Choroid plexus epithelial cell (primary cell): ENCODE measurements around the gene TTYH2.
"Not testable (repeated sequence)": the region's sequence is repeated elsewhere in the genome, so short reads cannot be mapped to it uniquely, and the experiment has no call there.

Experiments used
- DNase-seq: peaks from one replicate; pipeline ENCODE4 v3.0.0-alpha.2; 2010; ENCODE audit warnings: low read depth
- H3K4me3 ChIP-seq: 2 replicates; pipeline ENCODE4 v1.5.1; 2011; ENCODE audit warnings: low read depth, mild to moderate bottlenecking, control low read depth, low read length, moderate library complexity
- TF ChIP-seq, protein P1 (sequence below): conservative IDR thresholded peaks from 2 replicates; pipeline ENCODE4 v1.5.1; 2011; ENCODE audit warnings: low read depth, mild to moderate bottlenecking, control low read depth, inconsistent platforms, low read length, moderate library complexity

The TTYH2 gene

DNA sequence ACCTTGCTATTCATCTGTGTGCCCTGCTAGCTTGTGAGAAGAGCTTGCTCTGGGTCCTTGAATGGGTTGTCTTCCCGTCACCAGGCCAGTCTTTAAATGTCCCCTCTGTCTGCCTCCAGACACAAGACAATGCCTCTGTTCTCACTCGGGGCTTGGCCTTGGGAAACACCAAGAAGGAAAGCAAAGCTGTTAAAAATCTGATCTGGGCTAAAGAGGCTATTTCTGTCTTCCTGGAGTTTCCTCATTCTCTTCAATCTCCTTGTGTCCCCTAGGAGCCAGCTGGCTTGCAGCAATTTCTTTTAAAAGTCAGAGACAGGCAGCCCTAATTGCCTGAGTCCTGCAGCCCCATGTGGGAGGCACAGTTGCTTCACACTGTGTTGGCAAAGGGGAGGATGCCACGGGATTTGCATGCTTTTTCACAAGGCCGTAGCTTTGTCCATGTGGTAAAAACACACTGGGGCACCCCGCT lies 63.2 kb downstream of the TTYH2 start:
- no peak overlapping the region for H3K4me3 ChIP-seq
- no peak for DNase-seq
- TF ChIP-seq, protein P1, sequence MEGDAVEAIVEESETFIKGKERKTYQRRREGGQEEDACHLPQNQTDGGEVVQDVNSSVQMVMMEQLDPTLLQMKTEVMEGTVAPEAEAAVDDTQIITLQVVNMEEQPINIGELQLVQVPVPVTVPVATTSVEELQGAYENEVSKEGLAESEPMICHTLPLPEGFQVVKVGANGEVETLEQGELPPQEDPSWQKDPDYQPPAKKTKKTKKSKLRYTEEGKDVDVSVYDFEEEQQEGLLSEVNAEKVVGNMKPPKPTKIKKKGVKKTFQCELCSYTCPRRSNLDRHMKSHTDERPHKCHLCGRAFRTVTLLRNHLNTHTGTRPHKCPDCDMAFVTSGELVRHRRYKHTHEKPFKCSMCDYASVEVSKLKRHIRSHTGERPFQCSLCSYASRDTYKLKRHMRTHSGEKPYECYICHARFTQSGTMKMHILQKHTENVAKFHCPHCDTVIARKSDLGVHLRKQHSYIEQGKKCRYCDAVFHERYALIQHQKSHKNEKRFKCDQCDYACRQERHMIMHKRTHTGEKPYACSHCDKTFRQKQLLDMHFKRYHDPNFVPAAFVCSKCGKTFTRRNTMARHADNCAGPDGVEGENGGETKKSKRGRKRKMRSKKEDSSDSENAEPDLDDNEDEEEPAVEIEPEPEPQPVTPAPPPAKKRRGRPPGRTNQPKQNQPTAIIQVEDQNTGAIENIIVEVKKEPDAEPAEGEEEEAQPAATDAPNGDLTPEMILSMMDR = no peak

DNA sequence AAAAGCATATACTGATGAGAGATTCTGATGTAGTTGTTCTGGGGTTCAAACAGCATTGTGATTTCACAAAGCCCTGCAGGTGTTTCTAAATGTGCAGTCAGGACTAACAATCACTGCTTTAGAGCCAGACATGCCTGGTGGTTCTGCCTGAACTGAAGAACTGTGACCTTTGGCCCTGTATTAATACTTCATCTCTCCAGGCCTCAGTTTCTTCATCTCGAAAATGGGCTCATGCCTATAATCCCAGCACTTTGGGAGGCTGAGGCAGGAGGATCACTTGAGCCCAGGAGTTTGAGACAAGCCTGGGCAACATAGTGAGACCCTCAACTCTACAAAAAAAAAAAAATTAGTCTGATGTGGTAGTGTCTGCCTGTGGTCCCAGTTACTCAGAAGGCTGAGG lies 64.6 kb downstream of the TTYH2 start:
- H3K4me3 ChIP-seq = no peak overlapping the region
- TF ChIP-seq, protein P1 = no peak
- DNase-seq = no peak

DNA sequence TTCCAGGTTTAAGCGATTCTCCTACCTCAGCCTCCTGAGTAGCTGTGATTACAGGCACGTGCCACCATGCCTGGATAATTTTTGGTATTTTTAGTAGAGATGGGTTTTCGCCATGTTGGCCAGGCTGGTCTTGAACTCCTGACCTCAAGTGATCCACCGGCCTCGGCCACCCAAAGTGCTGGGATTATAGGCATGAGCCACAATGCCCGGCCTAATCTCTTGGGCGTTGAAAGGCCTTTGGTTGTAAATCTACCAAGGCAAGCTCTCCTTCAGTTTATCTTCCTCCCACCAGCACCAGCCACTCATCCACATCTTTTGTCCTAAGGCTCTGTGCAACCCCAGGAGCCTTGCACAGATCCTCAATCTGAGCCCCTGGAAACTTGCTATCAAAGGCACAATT lies 66.2 kb downstream of the TTYH2 start:
- not testable (repeated sequence) for DNase-seq, H3K4me3 ChIP-seq

DNA sequence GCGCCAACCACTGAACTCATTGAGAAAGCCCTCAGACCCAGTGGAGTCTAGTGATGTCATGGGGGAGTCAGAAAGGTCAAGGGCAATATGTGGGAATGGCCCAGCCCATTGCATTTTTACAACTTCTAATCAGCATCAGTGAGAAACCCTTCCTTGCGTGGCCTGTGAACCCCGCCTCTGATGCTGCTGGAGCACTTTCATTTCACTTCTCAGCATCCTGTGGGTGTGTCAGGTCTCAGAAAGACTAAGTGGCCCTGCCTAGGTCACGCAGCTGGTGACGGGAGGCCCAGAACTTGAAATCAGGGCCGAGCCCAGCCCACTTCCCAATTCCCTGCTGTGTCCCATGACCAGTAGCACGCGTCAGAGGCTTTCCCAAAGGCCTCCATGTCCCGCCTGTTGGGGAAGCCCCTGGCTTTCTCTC lies 66.7 kb downstream of the TTYH2 start:
- TF ChIP-seq, protein P1 = no peak
- no peak overlapping the region for H3K4me3 ChIP-seq
- DNase-seq = no peak

DNA sequence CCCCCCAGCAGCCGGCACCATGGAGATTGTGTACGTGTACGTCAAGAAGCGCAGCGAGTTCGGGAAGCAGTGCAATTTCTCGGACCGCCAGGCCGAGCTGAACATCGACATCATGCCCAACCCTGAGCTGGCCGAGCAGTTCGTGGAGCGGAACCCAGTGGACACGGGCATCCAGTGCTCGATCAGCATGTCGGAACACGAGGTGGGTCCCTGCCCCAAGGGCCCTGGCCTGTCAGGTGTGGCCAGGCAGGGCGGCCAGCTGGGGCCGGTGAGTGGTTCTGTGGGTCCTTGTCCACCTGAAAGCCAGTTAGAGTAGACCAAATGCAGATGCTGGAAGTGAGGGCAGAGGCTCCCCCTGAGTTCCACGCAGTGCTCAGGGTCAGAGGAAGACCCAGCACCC lies 68.4 kb downstream of the TTYH2 start:
- TF ChIP-seq, protein P1 = no peak
- no peak overlapping the region for H3K4me3 ChIP-seq
- no peak for DNase-seq

DNA sequence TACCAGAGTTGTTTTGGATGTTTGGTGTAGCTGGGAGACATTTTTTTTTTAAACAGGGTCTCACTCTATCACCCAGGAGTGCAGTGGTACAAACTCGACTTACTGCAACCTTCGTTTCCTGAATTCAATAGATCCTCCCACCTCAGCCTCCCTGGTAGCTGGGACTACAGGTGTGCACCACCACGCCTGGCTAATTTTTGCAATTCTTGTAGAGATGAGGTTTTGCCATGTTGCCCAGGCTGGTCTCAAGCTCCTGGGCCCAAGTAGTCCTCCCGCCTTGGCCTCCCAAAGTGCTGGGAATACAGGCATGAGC lies 68.9 kb downstream of the TTYH2 start:
- DNase-seq, H3K4me3 ChIP-seq: not testable (repeated sequence)

DNA sequence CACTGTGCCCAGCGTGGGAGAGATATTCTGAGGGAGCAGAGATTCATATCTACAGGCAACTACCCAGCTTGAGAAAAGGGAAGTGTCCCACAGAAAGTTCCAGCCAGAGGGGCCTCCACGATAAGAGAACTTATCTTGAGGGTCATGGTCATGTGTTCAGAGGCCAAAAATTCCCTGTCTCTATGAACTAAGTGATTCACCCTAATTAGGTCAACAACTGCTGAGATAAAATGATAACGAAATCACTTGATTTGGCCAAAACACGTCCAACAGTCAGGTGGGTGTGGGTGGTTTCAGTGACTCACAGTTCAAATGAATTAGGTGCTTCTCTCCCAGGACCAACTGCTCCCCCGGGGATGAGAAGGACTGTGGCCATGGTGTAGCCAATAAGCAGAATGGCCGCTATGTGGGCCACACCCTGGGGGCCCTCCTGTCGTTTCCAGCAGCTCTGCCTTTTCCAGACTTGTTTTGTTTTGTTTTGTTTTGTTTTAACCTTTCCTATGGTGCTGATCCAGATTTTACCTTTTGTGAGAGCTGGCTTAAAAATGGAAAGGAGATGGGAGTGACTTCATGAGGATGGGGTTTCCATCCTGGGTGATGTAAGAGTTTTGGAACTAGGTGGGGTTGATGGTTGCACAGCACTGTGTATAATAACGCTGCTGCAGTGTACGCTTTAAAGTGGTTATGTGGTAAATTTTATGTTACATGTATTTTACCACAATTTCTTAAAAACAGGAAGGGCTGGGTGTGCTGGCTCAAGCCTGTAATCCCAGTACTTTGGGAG lies 69.4 kb downstream of the TTYH2 start:
- no peak for DNase-seq
- TF ChIP-seq, protein P1 = no peak
- no peak overlapping the region for H3K4me3 ChIP-seq

DNA sequence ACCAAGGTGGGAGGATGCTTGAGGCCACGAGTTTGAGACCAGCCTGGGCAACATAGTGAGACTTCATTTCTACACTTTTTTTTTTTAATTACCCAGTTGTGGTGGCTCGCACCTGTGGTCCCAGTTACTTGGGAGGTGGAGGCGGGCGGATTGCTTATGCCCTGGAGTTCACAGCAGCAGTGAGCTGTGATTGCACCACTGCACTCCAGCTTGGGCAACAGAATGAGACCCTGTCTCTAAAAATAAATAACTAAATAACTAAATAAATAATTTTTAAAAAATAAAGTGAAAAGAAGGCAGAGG lies 70.0 kb downstream of the TTYH2 start:
- TF ChIP-seq, protein P1 = no peak
- H3K4me3 ChIP-seq = no peak overlapping the region
- no peak for DNase-seq
